Germinal center (tissue), 1 donor: ENCODE data around the gene MAST4.
"Not testable (repeated sequence)": the region's sequence is repeated elsewhere in the genome, so short reads cannot be mapped to it uniquely, and the experiment has no call there.

Experiments
- DNase-seq: peaks from one replicate; pipeline ENCODE4 v3.0.0; 2012; ENCODE audit warnings: mixed read lengths, low spot score

The MAST4 gene

DNA sequence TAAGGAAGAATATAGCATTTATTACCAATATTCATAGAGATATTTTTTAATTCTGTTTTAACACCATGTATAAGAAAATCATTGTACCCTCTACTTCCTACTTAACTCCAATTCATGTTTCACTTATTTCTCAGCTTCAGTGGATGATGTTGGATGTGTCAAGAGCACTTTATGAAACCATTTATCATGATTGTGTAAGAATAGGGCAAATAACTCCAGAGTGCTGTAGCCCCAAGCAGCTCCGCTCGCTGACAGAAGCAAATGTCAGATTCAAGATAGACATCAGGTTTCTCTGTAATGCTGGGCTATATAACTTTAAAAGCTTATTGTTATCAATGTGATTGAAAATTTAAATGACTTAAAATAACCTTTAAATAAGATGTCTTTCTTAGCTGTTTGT lies 50.4 kb downstream of the MAST4 start:
- DNase-seq: no peak

DNA sequence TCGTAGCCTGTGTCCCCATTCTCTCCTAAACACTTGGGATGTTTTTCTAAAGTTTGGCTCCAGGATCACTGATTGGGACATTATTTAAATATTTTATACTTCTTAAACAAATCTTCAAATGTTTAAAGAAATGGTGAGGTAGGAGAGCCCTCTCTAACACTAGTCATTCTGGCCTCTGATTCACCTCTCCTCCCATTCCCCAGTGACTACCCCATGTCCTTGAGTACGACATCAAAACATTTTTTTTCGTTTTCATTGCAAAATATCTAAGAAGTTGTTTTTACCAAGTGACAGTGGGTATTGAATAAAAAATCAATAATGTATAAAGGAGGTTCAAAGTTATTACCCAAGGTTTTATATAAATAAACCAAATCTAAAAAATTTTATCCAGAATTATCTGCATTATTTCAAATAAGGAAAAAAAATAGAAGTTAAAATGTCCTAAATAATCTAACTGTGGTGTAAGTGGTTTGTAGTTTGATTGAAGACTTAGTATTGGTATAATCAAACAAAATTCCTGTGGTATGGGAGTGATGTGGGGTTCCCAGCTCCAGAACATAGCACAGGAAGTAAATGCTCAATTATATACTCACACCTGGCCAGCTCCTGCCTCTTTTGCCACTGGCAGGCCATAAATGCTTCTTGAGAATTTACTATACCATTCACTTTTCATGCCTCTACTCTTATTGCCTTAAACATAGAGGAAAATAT lies 51.1 kb downstream of the MAST4 start:
- no peak for DNase-seq

DNA sequence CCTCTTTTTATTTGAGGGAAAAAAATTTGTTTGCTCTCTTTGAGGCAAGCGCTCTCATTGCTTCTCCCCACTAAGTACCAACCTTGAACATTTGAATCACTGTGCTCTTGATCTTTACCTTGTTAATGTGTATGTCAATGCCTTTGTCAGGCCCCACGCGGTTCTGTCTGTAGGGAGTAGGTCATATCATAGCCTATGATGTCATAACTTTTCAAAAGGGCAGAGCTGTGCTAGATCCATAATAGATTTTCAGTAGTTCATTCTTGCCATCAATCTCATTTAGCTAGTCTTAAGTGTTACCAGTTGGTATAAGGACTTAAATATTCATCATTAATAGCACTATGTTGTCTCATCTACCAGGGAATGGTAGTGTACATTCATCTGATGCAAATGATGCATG lies 56.6 kb downstream of the MAST4 start:
- DNase-seq: no peak

DNA sequence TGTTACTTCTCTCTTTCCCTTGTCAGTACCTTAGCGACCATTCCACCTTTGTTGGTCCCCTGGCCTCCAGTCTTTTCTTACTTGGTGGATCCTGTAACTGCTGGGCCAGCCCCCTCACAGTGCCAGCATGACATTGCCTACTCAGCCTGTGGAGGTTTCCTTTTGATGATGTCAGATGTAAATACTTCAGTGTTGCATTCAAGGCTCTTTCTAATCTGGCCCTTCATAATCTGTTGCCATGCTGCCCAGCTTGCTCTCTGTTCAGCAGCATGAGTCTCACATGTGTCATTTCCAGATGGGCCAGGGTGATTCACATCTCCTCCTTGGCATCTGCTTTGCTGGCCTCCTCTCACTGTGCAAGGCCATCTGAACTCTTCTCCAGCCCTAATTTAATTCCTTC lies 57.1 kb downstream of the MAST4 start:
- DNase-seq: no peak

DNA sequence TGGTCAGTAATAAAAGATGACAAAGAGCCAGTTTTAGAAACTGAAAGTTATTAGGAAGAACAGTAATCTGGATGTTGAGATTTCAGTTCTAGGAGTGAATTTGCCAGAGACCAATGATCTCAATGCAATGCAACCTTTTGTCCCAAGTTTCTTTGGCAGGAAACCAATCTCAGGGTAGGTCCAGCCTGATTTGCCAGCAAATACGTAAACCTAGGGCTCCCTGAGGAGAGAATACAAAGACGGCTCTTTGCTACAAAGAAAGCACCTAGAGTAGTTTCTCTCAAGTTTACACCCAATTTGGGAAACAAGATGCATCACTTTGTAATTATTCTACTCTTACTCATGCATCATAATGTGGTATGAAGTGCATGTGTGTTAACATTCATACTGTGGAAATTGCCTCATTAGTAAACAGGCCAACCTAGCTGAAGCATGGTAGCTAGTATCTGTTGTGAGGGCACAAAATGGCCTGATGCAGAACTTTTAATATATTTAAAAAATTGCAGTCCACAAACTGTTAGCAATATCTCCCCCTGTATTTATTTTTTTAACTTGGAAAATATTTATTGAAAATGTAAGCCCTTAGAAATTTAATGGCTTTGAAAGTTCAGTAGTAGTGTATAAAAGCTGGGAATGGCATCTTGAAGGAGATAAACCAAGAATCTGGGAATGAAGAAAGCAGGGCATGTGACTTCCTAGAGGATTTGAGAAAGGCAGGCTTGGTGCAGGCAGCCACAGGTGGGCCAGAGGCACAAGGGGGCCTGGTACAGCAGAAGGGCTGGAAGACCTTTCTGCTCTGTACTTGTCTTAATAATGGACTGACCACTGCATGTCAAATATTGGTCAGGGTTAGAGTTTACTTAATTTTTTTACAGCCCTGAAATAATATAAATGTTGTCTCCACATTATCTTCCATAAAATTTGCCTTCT lies 59.5 kb downstream of the MAST4 start:
- no peak for DNase-seq

DNA sequence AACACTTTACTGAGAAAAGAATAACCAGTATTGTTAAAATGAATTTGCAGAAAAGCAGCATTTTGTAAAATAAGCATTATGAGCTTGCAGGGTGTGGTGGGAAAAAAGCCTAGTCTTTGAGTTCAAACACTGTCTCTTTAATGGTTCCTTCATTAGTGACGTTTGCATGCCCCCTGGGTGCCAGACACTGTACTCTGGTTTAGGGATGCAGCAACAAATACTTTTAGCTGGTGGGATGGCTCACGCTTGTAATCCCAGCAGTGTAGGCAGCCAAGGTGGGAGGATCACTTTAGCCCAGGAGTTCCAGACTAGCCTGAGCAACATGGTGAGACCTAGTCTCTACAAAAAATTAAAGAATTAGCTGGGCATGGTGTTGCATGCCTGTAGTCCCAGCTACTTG lies 62.3 kb downstream of the MAST4 start:
- no peak for DNase-seq

DNA sequence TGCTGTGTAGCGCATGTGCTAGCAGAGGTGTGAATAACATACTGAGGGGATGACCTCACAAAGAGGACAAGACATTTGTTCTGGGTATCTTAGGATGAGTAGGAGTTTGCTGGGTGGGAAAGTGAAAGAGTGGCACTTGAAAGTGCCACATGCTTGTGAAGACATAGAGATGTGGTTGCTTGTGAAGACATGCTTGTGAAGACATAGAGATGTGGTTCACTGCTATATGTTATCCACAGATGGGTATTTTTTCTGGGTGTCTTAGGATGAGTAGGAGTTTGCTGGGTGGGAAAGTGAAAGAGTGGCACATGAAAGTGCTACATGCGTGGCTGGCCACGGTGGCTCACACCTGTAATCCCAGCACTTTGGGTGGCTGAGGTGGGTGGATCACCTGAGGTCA lies 63.6 kb downstream of the MAST4 start:
- no peak for DNase-seq

DNA sequence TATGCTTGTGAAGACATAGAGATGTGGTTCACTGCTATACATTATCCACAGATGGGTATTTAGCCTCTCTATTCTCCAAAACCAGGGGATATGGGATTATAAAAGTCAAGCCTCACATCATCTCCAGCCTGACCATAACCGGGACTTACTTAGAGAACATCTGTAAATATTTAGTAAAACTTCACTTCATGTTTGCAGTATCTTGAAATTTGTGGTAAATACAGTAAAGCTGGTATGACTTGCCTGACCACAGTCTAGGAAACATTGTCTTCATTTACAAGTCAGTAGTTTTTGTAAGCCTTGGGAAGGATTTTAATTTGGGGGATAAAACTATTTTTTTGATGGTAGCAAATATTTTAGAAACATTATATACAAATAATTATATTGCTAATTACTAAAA lies 64.2 kb downstream of the MAST4 start:
- DNase-seq: no peak

DNA sequence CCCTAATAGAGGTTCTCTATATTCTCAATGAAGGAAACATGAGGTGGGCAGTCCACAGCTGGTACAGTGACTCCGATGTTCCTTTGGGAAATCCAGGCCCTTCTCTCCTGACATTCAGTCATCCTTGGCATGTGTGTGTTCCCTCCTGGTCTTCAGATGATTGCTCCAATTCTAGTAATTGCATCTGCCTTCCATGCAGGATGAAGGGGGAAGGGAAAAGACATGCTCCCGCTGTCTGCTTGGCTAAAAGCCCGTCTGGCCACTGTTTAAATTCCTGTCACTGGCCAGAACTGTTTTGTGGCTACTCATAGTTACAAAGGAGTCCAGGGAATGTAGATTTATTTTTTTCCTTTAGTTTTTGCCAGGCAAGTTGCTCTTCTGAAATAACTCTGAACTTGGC lies 65.0 kb downstream of the MAST4 start:
- DNase-seq: no peak

DNA sequence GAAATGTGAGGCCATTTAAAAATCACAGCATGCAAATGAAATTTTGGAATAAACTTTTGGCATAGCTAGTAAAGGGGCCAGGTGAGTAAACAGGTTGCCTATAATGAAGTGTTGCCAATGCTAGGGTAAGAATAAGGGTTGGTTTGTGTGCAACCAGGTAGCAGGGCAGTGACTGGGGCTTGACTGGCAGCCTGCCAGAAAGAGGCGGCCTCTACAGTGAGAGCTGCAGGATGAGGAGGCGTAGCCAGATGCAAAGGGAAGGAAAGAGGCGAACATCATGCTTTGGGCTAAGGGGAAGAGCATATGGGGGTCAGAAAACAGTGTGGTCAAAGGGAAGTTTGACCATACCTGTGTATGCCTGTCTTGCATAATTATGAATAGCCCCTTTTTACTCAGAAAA lies 70.6 kb downstream of the MAST4 start:
- no peak for DNase-seq

DNA sequence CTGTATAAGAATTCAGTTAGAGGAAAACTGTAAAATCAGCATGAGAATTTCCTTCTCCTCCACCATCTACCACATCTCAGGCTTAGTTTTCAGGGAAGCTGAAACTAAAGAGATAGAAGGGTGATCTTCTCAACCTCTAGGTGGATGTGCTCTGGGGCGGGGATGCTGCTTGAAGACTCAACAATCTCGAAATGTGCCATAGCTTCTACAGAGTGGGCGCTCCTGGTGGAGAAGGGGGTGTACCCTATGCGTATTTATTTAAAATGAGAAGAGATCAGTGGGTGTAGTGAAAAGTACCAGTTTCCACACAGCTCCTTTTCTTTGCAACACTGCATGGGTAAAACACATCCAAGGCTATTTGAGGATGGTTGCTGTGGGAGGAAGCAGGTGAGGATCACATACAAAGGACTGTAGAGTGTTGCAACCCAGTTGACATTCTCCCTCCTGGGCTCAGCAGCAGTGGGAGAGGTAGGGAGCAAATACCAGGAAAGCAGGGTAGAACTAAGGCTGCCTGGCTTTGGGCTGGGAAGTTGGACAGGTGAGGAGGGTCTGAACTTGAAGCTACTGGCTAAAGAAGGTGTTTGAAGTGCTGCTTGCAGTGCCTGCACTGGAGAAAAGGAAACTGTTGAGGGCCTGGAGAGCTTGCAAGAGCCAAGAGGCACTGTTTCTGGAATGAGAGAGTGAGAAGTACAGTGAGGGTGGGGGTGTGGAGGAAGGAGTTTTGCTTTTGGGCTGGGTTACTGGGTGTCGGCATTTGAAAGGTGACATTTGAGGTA lies 73.1 kb downstream of the MAST4 start:
- DNase-seq: no peak

DNA sequence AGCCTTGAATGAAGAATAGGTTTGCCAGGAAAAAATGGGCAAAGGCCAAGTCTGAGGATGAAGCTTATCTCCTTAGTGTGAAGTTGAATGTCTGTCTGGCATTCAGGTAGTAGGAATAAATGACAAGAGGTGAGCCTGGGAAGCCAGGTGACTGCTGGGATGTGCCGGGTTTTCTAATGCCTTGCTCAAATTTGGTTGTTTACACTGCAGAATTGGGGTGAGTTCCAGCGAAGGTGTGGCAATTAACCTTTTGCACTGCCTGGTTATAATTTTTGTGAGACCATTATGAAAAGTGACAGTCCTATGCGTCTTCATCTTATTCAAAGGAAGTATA lies 73.6 kb downstream of the MAST4 start:
- no peak for DNase-seq

DNA sequence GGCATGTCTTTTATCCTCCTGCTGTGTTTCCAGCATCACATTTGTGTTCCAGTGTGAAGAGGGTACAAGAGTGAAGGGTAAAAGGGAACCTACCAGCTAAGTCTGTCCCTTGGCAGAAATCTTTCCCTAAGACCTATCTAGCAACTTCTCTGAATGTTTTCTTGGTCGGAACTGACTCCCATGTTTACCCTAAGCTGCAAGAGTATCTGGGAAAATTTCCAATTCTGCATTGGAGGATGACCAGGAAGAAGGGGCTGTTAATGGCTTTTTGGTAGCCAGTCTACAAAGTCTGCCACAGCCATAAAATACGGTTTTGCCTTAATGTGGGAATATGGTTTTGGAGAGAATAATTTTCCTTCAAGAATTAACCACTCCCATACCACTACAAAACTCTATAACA lies 75.1 kb downstream of the MAST4 start:
- DNase-seq: no peak

DNA sequence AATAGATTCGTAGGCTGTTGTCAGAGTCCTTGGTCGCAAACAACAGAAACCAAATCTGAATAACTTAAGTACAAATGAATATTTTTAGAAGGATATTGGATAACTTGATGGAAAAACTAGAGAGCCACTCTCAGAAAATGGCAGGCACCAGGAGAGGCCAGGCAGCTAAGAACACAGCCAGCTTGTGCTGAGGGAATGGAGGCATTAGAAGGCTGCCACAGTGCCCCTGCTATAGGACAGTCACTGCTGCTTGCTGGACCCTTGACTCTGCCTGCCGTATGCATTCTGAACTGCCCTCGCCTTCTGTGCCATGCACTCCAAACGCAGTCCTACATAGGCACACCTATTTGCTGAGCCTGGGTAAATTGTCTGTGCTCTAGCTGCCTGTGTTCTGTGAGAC lies 78.6 kb downstream of the MAST4 start:
- no peak for DNase-seq

DNA sequence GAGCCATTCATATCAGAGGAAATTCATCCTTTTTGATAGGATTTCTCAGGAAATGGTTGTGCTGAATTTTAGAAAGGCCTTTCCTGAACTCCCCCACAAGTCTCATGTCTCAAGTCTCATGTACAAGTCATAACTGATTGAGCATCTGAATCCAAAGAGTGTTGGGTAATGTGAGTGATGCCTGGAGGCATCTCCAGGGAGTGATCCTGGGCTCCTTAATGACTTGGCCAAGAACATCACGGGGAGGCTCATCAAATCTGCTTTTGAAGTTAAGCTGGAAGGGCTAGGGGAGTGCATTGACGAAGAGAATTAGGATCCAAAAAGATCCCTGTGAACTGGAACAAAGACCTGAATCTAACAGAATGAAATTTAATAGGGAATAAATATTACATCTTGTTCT lies 79.2 kb downstream of the MAST4 start:
- DNase-seq: no peak

DNA sequence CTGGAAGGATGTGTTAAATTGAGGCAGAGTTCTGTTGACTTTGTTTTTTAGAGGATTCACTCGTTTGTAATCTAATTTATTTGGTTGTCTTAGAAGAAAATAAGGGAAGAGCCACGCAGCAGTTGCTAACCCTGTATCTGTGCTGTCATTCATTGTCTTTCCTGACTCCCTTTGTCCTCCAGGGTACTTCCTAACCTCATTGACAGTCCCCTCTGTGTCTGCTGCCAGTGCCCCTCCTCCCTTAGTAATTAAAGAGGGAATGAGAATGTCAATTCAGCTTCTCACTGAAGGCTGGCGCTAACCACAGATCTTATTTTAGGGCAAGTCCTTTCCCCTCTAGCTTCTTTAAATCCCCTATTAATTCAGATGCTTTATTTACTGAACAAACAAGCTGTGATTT lies 84.0 kb downstream of the MAST4 start:
- DNase-seq: no peak

DNA sequence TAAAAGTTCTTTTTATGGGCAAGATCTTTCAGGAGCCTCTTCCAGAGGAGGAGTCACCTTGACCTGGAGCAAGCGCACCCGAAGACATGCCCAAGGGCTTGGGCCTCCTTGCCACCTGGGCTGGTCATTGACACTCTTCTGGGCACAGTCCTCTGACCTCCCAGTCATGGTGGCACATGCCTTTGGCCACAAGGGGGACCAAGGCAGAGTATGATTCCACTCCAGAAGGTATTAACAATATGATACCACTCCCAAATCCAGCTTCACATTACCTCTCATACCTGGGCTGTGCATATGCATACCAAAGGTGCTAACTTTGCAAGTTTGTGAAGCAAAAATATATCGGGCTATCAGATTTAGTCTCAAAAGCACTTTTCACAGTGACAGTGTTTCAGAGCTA lies 84.6 kb downstream of the MAST4 start:
- no peak for DNase-seq

DNA sequence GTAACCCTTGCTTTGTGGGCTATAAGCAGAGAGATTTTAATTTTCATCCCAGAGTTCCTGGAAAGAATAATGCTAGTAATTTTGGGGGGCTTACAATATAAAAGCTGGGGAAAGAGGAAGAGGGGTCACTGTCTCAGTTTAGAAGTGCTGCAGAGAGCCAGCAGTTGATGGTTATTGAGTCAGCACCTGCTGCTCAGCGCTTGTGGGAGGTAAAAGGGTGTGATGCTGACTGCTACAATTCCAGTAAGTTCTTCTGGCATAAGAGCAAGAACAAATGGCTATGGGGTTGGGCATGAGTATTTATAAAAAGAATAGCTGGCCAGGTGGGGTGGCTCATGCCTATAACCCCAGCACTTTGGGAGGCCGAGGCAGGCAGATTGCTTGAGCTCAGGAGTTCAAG lies 88.5 kb downstream of the MAST4 start:
- DNase-seq: no peak

DNA sequence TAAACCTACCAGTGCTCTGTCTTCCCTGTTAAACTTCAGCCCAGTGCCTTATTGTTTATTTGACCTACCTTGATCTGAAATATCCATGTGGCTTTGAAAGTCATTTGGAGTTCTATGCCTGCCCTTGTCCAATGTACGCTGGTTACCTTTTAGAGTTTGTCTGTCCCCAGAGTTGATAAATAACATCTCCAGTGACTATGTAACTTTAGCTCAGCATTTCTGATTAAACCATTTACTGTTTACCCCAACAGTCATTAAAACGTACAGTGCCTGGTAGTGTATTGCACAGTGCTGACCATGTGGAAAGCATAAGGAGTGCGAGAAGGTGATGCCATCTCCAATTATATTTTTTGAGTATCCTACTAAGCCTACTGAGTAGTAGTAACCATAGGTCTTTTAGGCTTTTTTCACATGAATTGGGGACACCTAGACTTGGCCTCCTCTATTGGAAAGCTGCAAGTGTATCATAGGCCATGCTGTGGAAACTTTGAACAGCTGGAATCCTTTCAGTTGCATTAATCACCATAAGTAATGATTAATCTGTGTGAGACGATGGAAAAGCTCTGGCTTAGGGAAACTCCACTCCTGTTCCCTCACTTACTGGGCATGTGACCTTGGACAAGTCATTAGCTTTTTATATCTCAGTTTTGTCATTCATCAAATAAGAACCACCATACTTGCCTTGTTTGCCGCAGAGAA lies 93.5 kb downstream of the MAST4 start:
- no peak for DNase-seq

DNA sequence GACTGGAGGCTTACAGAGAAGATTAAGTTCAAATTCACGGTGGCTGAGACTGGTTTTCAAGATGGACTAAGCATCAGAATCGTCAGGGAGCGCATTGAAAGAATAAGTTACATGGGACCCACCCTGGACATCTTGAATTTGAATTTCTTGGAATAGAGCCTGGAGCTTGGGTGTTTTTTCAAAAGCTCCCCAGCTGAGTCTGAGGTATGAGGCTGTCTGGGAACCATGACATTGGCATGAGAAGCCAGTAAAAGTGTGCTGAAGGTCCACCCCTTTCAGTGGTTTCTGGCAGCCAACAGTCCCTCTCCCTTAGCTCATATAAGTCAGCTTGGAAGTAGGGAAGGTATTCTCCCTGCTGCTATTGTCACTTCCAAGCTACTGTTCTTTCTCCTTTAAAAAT lies 97.8 kb downstream of the MAST4 start:
- DNase-seq: no peak

DNA sequence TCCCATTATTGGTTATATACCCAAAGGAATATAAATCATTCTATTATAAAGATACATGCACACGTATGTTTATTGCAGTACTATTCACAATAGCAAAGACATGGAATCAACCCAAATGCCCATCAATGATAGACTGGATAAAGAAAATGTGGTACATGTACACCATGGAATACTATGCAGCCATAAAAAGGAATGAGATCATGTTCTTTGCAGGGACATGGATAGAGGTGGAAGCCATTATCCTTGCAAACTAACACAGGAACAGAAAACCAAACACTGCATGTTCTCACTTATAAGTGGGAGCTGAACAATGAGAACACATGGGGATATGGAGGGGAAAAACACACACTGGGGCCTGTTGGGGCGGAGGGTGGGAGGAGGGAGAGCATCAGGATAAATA lies 99.6 kb downstream of the MAST4 start:
- not testable (repeated sequence) for DNase-seq

DNA sequence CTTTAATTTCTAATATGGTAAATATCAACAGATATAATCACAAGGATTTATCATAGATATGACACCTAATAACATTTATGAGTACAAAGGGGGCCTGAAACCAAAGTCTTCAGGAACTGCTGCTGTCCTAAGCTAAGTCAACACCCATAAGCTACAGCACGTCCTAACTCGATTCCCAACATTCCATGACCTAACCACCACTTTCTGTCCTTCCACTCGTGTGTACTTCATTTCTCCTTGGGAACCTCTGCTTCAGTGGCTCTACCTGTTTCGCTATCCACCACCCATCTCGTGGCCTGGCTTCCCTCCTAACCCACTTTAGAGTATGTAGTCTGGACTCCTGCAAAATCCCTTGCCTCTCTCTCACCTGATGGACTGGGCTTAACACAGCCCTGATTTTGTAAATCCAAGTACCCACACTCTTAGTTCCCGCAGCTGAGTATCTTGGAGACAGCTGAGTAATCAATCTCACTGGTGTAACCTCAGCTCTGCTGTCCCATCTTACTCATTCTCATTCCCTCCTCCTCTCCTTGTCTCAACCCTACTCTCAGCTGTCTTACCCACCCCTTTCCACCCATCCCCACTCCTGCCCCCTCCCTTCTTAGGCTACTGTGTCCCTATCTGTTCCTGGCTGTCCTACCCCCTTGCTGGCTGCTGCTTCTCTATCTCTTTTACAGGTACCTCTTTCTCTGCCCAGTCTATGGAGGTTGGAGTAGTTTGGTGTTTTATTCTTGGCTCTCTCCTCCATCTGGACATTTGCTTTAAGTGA lies 101.8 kb downstream of the MAST4 start:
- DNase-seq: no peak
